Renal cortical epithelial cell (primary cell): Measurements from ENCODE around the gene AKAP9. TPM values are rescaled to one million over a fixed set of nuclear protein-coding genes. Genes with fewer than 3 reads are reported as not detected.
"Not testable (repeated sequence)": the region's sequence is repeated elsewhere in the genome, so short reads cannot be mapped to it uniquely, and the experiment has no call there.

Experiments used
- DNase-seq: peaks from one replicate; pipeline ENCODE4 v3.0.0-alpha.2; 2011; ENCODE audit warnings: low read depth
- total RNA-seq: library from RNA; depleted of rRNA; stranded (reverse); fragments of >200 nt; gene quantifications from 2 replicates; pipeline ENCODE4 v1.2.3, GENCODE V29; 2014

Gene AKAP9
- total RNA-seq, 1 donor from 2014 or later, result 83.9 TPM

DNA sequence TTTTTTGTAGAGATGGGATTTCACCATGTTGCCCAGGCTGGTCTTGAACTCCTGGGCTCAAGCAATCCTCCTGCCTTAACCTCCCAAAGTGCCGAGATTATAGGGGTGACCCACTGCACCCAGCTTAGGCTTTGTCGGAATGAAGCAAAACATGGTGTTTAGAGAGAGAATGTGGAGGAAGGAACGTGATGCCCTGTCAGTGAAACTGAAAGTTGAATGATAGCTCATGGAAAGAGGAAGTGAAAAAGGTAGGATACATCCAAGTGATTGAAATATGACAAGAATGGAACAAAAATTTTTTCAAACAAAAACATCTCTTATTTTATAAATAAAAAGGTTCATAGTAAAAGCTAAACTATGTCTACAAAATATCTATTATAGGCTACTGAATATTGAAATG lies 5.9 kb downstream of the AKAP9 start:
- DNase-seq, result no peak

DNA sequence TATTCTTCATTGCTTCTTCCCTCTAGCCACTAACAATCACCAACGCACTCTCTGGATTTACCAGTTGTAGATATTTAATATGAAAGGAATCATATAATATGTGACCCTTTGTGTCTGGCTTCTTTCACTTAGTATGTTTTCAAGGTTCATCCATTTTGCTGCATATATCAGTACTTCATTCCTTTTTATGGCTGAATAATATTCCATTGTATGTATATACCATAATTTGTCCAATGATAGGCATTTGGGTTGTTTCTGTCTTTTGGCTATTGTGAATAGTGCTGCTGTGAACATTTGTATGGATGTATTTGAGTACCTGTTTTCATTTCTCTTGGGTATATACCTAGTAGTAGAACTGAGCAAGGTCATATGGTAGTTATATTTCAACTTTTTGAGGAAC lies 7.3 kb downstream of the AKAP9 start:
- DNase-seq, result no peak

DNA sequence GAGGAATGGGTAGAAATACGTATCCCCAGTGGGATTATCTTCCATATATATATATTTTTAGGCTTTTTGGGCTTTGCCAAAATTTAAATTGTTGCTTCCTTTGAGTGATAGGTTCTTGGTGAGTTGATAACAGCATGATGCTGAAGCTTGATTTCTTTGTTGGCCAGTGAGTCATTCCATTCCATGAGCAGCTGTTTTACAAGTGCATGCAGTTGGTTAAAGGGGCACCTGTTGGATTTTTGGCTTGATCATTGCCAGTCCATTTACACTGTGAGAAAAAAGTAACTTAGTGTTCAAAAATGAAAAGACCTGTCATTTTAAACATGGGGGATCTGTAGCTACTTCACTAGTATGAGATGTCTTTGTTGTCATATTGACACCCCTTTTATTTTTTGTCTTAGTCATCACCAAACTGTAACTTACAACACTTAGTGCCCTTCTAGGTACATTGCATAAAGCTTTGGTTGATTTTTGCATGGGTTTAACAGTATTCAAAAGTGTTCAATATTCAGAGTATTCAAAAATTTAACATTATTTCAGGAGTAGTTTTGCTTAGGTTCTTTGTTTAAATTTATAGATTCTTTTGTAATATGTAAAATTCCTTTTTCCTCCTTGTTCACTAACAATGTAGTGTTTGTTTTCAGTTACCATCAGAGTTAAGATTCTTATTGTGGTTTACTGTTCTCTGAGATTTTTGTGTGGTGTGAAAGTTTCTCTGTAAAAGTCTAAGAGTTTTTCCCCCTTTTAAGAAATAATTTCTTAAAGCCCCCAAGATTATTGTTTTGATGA lies 8.8 kb downstream of the AKAP9 start:
- DNase-seq, result peak; percentile 47

DNA sequence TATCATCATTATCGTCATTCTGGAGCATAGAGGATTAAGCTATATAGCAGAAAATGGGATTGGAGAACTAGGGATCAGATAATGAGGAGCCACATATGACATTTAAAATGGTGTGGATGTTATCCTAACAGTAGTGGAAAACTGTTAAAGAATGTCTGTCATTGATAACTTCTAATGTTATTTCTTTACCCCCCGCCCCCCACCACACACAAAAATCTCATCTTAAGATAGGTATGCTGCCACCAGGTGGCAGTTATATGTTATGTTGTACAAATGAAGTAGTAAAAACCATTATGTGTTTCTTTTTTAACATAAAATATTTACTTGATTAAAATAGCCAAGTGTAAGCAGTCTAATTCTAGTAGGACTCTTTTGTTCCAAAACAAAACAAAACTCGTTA lies 13.0 kb downstream of the AKAP9 start:
- peak; percentile 45 for DNase-seq

DNA sequence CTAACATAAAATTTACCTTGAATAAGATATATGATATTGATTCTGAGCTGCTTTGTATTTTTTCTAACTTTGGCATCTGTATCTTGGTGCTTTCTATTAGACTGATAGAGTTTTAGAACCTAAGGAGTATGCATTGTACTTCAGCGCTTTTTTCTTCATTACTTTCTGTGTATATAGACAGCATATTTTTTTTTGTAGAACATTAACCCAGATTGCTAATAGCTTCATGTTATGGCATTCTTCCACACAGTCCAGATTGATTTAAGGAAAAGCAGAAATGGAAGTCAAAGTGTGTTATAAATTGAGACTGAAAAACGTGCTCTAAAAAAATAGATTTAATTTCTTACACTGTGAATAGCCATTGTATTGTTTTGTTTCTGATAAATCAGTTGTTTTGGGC lies 15.8 kb downstream of the AKAP9 start:
- DNase-seq, result peak; percentile 37

DNA sequence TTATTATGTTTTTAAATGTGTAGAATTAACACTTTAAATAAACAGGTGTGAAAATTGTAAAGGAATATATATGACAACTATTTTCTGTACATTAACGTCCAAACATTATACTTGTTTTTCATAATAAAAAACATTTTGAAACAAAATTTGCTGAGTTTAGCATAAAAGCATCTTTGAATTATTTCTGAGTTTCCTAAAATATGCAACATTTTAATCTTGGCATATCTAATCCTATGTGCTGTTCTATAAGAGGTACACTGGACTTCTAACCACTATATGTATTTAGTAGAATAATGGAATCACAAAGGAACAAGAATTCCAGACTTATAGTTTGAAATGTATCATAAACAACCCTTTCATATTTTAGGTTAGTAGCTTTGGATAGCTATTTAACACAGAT lies 16.6 kb downstream of the AKAP9 start:
- DNase-seq, result no peak

DNA sequence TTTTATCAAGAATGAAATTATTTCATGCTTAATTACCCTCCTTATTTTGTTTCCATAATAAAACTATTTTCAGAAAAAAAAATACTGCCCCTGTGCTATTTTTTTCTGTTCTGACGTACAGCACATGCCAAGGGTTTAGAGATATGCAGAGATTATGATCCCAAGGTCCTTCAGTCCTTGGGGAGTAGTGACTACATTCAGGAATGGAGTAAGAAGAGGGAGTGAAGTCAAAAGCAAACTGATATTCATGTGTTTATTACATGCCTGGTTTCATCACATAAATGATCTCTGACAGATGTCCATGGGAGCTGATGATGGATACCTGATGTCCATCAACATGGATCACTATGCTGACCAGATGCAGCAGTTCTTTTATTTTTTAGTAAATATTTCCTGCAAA lies 17.2 kb downstream of the AKAP9 start:
- DNase-seq, result no peak

DNA sequence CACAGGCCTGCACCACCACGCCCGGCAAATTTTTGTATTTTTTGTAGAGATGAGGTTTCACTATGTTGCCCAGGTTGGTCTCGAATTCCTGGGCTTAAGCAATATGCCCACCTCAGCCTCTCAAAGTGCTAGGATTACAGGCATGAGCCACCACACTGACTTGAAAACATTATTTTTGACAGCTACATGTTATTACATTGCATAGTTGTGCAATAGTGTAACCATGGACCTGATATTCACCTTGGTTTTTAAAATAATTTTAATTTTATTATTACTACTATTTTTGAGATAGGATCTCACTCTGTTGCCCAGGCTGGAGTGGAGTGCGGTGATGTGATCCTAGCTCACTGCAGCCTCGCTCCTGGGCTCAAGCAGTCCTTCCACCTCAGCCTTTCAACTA lies 18.4 kb downstream of the AKAP9 start:
- no peak for DNase-seq

DNA sequence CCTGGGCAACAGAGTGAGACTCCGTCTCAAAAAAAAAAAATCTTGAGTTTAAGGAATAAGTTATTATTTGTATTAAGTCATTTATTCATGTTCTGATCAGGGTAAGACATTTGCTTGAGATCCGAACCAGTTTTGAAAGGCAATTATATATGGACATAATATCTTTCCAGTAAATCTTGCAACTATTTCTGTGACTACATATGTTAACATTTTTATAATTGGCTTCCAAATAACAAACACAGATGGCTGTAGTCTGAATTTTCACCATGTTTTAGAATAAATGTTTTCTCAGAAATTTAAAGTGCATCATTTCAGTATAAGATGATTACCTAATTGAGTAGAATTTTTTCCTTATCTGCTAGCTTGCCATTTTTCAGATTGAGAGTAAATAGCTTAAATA lies 21.2 kb downstream of the AKAP9 start:
- no peak for DNase-seq

DNA sequence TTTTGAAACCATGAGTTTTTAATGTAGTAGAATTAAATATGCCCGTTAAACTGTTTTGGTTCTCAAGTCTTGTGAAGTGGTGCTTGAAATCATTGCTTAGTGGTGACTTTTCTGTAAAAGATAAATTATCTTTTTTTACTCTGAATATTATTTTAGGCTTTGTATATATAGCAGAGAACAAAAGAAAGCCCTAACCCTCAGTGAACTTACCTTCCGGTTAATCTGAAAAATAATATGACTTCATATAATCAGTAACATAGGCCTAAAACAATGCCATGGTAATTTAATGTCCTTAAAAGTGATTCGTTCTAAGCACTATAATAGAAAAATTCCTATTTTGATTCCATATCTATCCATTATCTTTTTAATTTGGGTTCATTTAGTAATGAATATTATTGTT lies 21.8 kb downstream of the AKAP9 start:
- DNase-seq, result no peak

DNA sequence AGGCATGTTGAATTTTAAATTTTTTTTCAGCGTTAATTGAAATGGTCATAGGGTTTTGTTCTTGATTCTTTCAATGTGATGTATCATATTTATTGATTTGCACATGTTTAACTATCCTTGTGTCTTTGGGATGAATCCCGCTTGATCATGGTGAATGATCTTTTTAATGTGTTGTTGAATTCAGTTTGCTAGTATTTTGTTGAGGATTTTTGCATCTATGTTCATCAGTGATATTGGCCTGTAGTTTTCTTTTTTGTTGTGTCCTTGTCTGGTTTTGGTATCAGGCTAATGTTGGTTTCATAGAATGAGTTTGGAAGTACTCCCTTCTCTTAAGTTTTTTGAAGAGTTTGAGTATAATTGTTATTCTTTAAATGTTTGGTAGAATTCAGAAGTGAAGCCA lies 26.9 kb downstream of the AKAP9 start:
- not testable (repeated sequence) for DNase-seq

DNA sequence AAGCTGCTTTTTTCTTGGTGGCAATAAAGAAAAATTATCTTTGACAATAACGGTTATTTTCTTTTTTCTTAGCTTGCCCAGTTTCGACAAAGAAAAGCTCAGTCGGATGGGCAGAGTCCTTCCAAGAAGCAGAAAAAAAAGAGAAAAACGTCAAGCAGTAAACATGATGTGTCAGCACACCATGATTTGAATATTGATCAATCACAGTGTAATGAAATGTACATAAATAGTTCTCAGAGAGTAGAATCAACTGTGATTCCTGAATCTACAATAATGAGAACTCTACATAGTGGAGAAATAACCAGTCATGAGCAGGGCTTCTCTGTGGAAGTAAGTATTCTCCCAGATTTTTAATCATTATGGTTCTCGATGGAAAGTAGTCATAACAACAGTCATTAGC lies 33.0 kb downstream of the AKAP9 start:
- no peak for DNase-seq

DNA sequence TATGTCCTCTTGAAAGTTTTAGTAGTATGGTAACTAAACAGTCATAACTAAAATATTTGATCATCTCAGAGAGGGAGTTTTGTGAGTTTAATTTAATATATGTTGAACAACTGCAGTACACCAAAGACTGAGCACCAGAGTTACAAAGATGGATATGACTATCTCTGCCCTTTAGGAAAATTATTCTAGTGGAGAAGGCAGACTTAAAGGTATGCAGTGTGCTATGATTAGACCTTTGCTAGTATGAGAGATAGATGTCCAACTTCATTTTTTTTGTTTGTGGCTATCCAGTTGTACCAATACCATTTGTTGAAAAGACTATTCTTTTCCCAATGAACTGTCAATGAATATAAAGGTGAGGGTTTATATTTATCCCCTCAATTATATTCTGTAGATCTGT lies 33.4 kb downstream of the AKAP9 start:
- DNase-seq, result no peak

DNA sequence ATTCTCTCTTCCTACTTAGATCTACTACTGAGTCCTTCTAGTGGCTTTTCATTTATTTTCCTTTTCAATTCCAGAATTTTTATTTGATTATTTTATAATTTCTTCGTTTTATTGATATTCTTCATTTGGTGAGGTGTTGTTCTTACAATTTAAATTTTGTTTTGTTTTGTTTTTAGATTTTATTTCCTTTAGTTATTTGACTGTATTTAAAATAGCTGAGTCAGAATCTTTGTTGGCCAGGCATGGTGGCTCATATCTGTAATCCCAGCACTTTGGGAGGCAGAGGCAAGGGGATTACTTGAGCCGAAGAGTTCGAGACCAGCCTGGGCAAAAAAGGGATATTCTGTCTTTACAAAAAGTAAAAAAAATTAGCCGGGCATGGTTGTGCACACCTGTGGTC lies 36.1 kb downstream of the AKAP9 start:
- no peak for DNase-seq

DNA sequence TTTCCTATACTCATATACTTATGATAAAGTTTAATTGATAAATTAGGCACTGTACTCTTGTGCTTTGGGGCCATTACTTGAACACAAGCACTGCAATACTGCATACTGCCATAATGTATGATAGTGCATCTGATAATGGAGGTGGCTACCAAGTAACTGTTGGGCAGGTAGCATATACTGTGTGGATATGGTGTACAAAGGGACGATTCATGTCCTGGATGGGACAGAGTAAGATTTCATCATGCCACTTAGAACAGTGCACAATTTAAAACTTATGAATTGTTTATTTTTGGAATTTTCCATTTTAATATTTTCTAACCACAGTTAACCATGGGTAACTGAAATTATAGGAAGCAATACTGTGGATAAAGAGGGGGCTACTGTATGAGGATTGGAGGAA lies 38.9 kb downstream of the AKAP9 start:
- DNase-seq, result no peak

DNA sequence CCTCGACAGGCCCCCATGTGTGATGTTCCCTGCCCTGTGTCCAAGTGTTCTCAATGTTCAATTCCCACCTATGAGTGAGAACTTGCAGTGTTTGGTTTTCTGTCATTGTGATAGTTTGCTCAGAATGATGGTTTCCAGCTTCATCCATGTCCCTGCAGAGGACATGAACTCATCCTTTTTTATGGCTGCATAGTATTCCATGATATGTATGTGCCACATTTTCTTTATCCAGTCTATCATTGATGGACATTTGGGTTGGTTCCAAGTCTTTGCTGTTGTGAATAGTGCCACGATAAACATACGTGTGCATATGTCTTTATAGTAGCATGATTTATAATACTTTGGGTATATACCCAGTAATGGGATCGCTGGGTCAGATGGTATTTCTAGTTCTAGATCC lies 41.7 kb downstream of the AKAP9 start:
- DNase-seq, result not testable (repeated sequence)

DNA sequence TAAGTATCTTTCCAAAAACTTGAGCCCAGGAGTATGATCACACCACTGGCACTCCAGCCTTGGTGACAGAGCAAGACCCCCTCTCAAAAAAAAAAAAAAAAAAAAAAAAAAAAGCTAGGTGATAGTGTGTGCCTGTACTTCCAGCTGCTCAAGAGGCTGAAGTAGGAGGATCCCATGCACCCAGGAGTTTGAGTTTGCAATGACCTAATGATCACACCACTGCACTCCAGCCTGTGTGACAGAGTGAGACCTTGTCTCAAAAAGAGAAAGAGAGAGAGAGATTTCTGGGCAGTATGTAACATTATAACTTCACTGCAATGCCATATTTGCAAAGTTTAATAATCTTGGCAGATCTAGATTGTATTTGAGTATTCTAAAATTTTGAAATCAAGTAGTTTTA lies 47.6 kb downstream of the AKAP9 start:
- no peak for DNase-seq

DNA sequence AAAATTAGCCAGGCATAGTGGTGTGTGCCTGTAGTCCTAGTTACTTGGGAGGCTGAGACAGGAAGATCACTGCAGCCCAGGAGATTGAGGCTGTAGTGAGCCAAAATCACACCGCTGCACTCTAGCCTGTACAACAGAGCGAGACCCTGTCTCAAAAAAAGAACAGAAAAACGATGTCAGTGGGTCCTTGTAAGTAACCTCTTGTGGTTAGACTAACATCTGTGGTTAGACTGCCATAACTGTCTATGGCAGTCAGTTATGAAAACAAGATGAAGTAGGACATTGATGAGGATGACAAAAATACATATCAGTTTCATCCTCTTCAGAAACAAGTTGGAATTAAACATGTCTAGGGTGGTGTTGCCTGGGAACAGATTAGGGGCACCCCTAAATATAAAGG lies 53.3 kb downstream of the AKAP9 start:
- DNase-seq, result no peak

DNA sequence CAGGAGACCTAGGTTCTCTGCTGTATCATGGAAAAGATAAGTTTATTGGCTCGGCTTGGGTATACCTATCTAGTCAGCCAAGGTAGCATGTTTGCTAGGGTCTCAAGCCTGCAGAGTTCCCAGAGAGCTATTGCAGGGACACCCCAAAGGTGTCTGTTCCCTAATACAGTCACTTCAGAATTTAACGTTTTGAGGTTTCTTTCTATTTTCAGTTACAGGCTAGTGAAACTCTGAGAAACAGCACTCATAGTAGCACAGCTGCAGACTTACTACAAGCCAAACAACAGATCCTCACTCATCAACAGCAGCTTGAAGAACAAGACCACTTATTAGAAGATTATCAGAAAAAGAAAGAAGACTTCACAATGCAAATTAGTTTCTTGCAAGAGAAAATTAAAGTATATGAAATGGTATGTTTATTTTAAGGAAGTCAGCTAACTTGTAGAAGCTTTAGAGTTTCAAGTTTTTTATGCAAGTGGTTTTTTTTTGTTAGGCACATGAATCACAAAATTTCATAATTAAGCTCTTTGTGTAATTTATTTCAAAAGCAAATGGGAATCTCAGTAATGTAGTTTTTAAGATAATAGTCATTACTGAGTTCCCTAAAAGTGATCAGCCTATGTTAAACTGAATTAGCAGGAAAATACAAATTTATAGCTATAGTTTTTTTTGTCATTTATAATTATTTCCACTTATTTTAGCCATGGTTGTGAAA lies 54.9 kb downstream of the AKAP9 start:
- no peak for DNase-seq

DNA sequence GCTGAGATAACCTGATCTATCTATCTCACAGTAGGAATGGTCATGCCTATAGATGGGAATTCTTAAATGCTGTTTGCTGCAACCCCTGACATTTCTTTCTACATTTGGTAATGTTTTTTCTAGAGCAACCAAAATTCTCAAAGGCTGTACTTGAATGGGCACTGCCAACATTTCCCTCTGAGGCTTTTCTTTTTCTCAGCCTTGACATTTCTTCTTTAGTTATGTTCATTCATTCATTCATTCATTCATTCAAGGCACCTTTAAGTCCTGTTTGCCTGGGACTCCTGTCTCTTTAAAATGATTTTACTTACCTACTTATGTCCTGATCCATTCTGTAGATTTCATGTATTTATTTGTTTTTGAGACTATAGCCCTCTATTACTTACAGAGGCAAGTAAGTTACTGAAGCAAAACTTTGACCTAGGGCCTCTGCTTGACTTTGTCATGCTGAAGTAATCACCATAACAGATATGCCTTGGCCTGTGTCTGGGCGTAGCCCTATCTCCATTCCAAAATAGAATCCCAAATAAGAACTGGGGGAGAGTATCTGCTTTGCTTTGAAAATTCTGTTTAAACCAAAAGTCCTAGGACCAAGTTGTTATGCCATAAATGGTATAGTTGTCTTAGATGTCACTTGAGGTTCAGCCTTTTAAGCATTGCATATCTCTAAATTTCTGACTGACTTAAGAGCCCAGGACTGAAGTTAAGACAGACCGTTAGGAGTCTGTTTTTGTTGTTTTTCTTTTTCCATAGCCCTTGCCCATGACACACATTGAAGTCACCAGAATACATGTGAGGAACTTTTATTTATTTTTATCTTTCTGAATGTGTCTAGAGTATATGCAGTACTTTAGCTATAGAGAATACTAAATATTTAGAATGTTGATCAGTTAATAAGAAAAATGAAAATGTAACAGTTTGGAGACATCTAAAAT lies 59.2 kb downstream of the AKAP9 start:
- no peak for DNase-seq

DNA sequence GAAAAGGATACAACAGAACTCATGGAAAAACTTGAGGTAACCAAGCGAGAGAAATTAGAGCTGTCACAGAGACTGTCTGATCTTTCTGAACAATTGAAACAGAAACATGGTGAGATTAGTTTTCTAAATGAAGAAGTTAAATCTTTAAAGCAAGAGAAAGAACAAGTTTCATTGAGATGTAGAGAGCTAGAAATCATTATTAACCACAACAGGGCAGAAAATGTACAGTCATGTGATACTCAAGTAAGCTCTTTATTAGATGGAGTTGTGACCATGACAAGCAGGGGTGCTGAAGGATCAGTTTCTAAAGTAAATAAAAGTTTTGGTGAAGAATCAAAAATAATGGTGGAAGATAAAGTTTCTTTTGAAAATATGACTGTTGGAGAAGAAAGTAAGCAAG lies 62.1 kb downstream of the AKAP9 start:
- DNase-seq, result no peak

DNA sequence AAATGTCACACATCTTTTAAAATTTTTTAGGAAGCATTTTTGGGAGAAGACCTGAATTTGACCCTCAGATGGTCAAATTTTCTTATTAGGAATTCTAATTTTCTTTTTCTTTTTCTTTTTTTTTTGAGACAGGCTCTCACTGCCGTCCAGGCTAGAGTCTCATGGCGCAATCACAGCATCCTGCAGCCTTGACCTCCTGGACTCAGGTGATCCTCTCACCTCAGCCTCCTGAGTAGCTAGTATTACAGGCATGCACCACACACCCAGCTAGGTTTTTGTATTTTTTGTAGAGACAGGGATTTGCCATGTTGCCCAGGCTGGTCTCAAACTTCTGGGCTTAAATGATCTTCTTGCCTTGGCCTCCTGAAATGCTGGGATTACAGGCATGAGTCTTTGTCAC lies 65.4 kb downstream of the AKAP9 start:
- no peak for DNase-seq

DNA sequence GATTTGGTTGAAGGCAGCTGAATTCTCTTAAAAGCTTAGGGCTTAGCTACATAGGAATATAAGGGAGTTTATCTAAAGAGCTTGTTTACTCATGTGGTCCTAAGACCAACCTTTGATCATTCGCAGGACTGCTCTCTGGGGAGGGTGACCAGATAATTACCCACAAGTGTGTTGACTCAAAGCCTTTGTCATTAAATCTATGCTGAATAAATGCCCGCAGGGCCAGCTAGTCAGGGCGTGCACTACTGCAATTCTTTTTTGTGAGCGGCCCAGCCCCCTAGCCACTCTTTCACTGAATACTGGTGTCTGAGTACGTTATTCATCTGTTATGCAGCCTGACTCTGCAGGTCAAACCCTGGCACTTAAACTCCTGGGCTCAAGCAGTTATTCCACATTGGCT lies 69.6 kb downstream of the AKAP9 start:
- no peak for DNase-seq
